HG03175 (cell line): Measurements from ENCODE around the gene EXOC3.

Experiments
- ATAC-seq: cut with Tn5 transposase; IDR thresholded peaks from one replicate; pipeline ENCODE4 v1.9.1; 2021; ENCODE audit warnings: mild to moderate bottlenecking, moderate library complexity; ENCODE audit not compliant: unreplicated experiment

Gene EXOC3

DNA sequence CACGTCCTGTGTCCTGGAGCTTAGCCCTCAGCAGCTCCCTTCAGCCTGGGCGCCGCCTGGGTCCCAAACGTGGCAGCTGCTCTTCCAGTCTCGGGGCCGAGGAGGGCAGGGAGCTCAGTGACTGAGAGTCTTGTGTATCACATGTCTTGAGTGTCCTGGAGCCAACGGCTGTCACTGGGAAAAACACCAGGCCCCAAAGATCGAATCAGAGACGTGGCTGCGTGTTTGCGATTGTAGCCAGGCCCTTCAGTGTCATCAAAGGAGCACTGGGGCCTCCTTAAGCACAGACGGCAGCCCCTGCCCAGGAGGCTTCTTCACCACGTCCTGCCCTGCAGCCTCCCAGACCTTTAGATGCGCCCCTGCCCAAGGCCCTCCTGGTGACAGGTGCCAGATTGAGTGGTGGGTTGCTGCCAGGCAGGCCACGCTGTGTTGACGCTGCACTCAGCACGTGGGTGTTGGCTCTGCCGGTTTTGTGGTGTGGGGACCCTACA lies 5.7 kb upstream of the EXOC3 start:
- ATAC-seq = no peak

DNA sequence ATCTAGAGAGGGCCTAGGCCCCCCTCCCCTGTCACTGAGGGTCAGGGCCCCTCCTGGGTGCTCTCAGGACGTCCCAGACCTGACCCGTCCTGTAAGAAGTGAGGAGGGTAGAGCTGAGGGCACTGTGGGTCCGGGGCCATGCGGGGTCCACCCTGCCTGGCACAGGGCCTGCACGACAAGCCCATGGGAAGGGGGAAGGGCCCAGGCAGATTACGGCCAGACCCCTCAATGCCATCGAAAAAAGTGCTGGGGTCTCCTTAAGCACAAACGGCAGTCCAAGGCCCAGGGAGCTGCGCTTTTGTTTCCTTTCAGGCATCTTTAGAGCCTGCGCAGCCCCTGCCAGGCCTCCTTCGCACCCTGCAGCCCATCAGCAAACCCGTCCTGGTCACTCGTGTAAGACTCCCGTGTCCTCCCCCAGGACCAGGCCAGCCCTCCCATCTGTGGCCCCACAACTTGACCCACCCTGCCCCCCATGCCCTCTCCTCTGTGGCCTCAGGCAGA lies 4.4 kb upstream of the EXOC3 start:
- no peak for ATAC-seq

DNA sequence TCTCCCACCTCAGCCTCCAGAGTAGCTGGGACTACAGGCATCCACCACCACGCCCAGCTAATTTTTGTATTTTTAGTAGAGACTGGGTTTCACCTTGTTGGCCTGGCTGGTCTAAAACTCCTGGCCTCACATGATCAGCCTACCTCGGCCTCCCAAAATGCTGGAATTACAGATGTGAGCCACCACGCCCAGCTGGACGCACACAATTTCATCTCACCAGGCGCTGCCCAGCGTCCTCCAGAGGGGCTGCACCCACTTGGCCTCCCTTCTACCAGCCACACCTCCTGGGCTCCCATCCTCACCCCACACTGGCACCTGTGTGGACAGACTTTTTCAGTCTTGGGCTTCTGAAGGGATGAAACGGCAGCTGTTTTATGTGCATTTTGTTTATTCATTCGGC lies 3.8 kb upstream of the EXOC3 start:
- no peak for ATAC-seq

DNA sequence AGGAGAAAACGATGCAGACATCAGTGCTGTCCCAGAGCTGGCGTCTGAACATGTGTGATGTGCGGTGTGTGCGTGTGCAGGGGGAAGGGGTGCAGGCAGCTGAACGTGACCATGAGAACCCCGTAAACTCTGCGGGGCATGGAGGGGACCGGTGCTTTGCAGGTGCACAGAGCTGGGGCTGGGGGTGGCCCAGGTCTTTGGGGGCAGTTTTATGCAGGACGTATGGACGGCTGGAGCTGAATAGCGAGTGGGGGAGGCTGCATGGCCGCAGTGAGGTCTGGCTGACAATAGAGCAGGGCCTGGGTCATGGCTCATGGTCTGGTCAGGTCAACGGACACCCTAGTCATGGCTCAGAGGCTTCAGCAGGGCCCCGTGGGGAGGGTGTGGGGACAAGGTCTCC lies 3.3 kb upstream of the EXOC3 start:
- no peak for ATAC-seq

DNA sequence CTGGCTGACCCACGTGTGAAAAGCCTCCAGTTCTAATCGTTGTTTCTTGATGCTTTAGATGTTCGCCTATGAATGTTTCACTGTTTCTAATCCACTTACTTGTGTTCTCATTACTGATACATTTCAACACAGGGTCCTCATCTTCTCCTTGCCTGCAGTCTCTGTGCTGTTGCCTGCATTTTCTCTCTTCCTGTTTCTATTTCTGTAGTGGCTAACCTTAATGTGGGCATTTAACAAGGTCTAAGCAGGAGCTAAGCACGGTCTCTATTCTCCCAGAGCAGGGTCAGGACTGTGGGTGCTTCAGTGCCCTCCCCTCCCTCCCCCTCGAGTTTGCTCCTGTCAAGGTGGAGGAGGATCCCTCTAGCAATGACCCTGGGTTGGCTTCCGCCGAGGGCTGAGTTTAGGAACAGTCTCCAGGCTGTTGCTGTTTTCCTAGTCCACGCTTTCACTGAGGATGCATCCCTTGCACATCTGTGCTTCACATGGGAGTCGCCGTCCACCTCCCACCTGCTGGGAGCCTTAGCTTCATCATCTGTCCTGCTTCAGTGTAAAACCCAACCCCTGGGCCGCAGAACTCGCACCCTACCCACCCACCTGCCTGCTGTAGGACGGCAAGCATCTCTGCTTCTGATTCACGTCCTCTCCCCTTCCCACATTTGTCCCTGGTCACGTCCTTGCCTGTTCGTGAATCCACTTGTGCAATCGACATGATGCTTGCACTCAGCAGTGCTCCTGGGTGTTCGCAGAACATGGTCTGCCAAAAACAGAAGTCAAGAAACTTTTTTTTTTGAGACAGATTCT lies 2.4 kb upstream of the EXOC3 start:
- no peak for ATAC-seq

DNA sequence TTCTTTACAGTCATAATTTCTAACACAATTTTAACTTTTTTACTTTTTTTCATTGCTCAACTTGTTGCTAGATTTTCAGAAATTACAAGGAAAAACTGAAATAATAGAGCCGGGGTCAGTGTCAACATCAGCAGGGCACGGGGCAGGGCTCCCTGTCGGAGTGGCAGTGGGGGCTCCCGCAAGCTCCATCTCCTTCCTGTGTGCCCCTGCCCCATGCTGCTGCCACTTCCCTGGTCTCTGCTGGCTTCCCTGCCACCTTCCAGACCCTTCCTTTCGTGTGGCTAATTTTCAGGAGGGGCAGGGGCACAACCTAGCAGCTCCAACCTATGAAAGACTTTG lies 1.0 kb upstream of the EXOC3 start:
- ATAC-seq = no peak

DNA sequence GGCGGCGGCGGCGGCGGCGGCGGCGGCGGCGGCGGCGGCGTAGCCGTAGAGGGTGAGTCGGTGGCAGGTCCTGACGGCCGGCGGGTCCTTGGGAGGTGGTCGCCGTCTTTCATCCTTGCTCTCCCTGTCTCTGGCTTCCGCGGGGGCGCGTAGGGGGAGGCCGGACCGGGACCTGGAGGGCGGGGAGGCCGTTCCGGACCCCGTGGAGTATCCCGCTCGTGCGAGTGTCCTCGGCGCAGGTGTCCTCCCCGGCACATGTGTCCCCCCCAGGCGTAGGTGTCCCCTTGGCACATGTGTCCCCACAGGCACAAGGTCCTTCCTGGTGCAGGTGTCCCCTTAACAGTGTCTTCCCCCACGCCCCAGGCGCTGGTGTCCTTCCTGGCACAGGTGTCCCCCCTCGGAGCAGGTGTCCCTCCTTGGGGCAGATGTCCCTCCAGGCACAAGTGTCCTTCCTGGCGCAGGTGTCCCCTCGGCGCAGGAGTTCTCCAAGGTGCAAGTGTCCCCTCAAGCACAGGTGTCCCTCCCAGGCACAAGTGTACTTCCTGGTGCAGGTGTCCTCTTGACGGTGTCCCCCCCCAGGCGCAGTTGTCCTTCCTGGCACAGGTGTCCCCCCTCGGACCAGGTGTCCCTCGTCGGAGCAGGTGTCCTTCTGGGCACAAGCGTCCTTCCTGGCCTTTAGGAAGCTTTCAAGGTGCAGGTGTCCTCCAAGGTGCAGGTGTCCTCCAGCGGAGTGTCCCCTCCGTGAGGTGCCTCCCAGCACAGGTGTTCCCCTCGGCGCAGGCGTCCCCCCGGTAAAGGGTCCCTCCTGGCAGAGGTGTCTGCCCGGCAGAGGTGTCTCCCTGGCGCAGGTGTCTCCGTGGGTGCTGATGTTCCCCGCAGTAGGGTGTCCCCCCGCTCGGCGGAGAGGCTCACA lies 519 bp downstream of the EXOC3 start:
- ATAC-seq = peak; percentile 31

DNA sequence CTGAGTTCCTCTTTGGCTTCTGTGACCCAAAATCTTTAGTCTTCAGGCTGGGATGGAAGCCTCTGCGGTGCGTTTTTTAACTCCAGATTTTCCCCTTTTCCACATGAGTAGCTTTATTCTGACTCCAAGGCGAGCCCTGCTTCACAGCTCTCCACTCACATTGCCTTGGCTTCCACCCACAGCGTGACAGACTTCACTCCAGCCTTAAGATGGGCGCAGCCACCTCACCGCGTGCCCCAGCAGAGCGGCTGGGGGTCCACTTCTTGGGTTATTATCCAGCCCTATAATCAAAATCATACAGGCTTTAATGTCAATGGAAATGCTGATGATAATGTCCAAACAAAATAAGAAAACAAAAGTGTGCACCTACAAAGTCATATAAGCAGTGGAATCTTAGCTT lies 1.2 kb downstream of the EXOC3 start:
- no peak for ATAC-seq

DNA sequence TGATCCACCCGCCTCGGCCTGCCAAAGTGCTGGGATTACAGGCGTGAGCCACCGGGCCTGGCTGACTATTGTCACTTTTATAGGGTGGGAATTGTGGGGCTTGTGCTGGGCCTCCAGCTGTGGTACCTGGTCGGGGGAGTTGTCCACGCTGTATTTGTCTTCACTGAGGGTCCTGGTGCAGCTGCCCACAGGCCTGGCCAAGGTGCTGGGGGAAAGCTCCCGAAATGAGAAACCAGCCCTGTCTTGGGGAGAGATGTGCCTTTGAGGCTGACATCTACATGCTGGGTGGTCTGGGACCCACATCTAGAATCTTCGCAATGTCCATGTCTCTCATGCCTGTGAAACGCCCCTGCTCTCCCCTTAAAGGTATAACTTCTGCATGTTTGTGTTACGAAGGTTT lies 2.6 kb downstream of the EXOC3 start:
- no peak for ATAC-seq

DNA sequence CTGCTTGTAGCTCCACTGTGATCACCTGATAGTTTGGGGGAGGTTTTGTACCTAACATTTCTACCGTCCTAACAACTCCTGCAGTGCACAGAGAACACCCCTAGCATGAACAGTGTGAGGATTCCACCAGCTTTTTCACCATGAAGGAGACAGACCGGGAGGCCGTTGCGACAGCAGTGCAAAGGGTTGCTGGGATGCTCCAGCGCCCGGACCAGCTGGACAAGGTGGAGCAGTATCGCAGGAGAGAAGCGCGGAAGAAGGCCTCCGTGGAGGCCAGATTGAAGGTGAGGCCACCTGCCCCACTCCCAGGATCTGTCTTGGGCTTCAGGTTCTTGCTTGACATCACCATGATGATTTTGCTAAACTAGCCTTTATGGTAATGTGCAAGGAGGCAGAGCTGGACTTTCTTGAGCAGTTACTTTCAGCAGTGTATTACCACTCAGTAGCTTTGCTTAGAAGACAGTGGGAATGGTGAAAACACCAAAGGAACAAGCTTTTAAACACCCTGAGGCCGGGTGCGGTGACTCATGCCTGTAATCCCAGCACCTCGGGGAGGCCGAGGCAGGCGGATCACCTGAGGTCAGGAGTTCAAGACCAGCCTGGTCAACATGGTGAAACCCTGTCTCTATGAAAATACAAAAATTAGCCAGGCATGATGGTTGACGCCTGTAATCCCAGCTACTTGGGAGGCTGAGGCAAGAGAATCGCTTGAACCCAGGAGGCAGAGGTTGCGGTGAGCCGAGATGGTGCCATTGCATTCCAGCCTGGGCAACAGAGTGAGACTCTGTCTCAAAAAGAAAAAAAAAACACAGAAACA lies 3.3 kb downstream of the EXOC3 start:
- ATAC-seq = no peak

DNA sequence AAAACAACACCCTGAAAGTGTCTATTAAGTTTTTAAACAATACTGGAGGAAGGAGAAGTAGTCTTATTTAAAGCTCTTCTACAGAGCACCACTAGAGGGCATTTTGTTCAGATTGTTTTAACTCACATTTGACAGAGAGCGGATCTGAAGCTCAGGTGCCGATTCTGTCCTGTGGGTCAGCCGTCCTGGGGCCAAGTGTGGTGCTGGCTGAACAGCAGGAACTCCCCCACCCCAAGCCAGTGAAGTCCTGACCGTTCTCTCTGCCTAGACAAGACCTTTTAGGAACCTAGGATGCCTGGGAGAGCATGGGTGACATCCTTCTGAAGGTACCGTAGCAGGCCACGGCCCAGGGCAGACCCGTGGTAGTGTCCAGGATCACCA lies 3.9 kb downstream of the EXOC3 start:
- ATAC-seq = no peak

DNA sequence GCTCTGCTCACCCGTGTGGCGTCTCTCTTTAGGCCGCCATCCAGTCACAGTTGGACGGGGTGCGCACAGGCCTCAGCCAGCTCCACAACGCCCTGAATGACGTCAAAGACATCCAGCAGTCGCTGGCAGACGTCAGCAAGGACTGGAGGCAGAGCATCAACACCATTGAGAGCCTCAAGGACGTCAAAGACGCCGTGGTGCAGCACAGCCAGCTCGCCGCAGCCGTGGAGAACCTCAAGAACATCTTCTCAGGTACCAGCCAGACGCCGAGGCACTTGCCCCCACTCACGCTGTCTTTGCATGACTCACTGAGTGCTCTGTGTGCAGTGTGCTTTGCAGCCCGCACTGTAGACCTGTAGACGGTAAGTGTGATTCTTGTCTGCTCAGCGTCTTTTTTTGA lies 4.5 kb downstream of the EXOC3 start:
- no peak for ATAC-seq

DNA sequence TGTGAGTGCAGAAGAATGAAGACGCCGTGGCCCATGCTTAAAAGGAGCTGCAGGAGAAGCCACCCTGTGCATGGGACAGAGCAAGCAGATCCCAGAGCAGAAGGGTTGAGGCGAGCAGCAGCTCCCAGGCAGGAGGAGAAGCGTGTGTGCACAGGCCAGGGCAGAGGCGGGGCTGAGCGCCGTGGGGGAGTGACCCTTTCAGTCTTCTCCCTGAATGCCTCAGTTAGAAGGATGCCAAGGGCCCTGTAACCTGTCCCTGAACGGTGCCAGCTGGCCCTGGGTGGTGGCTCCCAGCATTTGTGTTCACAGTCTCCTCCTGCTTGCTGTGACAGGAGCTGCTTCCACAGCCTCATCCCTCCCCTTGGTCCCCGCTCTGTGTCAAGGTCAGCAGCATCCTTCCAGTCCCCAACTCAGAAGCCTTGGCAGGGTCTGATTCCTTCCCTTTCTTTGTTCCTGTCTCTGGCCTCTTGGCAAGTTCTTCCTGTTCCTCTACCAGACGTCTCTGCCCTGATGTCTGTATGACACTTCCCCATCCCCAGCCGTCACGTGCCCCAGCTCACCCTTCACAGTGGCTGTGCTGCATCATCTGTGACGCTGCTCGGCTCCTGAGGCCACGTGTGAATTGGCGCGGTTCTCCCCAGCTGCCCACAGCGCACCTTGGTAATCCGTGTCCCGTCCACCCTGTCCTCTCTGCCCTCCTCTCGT lies 5.2 kb downstream of the EXOC3 start:
- ATAC-seq = no peak

DNA sequence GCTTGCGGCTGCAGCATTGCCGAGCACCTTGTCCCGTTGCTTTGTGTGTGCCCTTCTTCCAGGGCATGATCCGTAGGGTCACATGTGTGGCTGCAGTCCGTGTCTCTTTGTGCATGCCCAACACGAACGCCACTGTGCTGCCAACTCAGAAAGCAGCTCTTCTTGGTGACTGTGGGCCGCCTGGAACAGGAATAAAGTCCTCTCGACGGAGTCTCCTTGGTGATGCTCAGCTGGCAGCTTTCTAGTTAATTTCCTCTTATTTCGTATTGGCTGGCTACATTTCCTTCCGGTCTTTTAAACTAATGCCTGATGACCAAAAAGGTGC lies 5.8 kb downstream of the EXOC3 start:
- ATAC-seq = no peak

DNA sequence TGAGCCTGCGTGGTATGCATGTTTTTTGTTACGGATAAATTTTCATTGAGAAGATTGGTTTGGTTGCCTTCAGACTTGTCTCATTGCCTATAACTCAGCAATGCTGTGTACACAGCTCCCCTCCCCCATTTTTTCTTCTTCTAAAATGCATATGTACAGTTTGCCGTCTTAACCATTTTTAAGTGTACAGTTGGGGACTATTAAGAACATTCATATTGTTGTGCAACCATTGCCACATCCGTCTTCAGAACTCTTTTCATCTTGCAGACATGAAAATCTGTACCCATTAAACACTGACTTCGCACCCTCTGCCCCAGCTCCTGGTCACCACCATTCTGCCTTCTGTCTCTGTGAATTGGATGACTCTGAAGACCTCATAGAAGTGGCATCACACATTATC lies 6.2 kb downstream of the EXOC3 start:
- ATAC-seq = no peak

DNA sequence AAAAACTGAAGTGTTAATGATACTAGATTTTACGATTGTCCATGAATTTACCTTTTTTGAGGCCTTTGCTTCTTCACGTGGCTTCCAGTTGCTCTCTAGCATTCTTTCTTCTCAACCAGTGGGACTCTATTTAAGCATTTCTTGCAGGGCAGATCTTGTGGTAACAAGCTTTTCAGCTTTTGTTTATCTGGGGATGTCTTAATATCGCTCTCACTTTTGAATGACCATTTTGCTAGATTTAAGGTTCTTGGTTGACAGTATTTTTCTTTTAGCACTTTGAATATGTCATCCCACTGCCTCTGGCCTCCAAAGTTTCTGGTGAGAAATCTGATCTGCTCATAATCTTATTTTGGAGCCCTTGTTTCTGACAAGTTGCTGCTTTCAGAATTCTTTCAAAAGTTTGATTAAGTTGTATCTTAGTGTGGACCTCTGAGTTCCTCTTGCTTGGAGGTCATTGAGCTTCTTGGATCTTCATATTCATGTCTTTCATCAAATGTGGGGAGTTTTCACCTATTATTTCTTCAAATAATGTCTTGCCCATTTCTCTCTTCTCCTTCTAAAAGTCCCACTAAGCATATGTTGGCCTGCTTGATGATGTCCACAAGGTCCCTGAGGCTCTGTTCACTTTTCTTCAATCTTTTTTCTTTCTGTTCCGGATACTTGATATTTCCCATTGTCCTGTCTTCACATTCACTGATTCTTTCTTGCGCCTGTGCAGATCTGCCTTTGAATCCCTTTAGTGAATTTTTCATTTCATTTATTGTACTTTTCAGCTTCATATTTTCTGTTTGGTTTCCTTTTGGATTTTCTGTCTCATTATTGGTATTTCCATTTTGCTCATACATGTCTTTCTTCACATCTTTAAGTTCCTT lies 8.8 kb downstream of the EXOC3 start:
- ATAC-seq = no peak

DNA sequence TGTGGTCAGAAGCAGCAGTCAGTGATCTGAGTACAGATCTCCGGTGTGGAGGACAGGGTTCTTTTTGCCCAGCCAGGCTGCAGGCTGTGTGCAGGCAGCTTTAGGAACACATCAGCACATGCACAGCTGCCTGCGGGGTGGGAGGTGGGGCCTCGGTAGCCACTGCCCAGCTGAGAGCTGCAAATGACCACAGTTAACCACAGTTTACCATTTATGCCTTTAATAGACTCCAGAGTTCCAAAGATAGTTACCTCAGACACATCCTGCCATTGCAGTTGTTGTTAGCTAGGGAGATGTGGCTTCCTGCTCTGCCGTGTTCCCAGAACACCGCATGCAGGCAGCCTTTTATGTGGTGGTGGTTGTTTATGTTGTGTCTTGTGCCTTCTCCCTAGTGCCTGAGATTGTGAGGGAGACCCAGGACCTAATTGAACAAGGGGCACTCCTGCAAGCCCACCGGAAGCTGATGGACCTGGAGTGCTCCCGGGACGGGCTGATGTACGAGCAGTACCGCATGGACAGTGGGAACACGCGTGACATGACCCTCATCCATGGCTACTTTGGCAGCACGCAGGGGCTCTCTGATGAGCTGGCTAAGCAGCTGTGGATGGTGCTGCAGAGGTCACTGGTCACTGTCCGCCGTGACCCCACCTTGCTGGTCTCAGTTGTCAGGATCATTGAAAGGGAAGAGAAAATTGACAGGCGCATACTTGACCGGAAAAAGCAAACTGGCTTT lies 10.2 kb downstream of the EXOC3 start:
- no peak for ATAC-seq

DNA sequence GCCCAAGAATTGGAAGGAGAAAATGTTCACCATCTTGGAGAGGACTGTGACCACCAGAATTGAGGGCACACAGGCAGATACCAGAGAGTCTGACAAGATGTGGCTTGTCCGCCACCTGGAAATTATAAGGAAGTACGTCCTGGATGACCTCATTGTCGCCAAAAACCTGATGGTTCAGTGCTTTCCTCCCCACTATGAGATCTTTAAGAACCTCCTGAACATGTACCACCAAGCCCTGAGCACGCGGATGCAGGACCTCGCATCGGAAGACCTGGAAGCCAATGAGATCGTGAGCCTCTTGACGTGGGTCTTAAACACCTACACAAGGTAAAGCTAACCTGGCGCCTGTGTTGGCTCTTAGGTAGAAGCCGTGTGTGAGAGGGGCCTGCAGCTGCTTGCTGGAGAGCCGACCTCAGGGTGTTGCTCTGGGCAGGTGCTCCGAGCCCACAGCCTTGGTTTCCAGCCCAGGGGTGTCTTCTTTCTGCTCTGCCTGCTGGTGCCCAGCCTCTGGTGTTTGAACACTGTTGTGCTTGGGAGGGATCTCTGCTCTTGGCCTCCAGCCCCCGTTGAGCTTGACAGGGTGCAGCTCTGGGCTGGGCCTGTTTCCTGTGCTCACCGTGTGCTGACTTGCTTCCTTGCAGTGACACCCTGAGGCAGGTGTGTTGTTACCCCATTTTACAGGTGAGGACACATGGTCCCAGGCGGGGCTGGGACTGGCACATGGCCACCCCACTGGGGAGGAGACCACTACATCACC lies 10.9 kb downstream of the EXOC3 start:
- no peak for ATAC-seq
